NCI-H446 treated with DMSO at 0.1 percent for 48 hours (cell line): Measurements from ENCODE around the gene LIPA.
"Not testable (repeated sequence)": the region's sequence is repeated elsewhere in the genome, so short reads cannot be mapped to it uniquely, and the experiment has no call there.

Experiments used
- DNase-seq: peaks from one replicate; lab custom pipeline; 2025; lab: John Stamatoyannopoulos, UW

LIPA gene

DNA sequence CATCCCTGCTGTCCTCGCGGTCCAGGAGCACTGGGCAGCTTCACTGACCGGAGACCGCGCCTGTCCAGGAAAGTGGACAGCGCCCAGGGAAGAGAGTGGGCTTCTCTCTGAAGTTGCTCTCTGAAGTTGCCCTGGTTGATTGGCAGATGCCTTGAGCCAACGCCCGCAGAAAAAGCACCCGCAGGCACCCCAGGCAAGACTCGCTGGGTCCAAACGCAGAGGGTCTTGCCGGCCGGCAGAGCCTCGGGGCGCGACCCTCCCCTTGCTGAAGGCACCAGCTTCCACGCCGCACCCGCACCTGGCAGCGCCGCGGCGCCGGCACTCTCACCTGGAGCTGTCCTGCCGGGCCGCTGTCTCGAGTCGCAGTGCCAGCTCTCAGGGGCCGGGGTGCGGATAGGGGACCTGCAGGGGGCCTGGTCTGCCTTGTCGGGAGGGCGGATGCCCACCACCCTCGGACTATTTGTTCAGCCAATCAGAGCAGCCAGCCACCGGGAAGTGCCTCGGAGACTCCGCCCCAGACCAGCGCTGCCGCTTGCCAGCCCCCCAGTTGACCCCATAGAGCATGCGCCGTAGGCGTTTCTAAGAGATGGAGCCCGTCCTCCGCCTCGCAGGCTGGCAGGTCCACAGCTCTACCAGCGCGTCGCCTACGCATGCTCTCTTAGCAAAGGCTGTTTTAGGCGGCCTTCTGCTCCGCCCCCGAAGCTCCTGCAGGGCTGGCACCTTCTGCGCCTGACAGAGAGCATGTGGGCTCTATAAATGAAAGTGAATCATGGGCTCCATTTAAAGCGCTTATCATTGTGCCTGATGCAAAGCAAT lies at the start of gene LIPA:
TSS of gene LIPA (minus strand) at position 367 of the 816 bp plus-strand sequence. CDS start 4,127 bp downstream, outside the sequence.
- peak; percentile 94 for DNase-seq

DNA sequence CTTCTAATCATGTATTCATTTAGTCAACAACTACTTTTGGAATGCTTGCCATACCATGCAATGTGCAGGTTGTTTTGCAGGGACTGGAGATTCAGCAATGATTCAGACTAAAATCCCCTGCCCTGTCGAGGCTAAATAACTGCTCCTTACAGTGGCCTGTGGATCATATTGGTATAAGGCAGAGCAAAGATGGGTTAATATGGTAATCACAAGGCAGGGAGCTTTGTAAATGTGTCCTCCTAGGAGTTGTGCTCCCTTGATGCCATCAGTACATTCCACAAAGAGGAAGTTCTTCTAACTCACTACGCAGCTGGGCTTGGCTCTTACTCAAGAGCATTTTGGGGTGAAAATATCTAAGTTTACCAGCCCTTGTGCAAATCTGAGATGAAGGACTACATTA lies 49.7 kb upstream of the LIPA start:
- DNase-seq: no peak

DNA sequence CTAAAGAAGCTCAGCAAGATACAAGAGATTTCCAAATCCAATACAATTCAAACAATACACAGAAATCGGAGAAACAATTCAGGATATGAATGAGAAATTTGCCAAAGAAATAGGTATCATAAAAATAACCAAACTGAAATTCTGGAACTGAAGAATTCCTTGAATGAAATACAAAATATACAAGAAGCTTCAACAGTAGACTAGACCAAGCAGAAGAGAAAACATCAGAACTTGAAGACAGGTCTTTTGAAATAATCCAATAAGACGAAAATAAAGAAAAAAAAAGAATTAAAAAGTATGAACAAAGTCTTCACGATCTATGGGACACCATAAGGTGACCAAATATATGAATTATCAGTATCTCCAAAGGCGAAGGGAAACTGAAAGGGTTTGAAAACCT lies 47.5 kb upstream of the LIPA start:
- no peak for DNase-seq

DNA sequence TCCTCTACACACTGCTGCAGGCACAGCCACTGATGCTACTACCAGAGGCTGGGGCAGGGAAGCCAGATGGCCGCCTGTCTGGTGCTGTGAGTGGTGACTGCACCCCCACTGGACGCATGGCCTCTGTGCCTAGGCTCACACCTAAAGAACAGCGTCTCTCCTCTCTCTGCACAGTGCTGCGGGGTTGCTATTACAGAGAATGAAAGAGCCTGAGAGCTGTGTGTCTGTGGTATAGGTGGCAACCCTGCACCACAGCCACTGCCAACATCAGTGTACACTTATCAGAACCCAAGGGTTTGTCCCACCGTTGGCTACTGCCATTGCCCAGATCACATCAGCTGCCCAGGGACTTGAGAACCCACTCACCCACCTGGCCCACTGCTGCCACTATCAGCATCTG lies 46.2 kb upstream of the LIPA start:
- no peak for DNase-seq

DNA sequence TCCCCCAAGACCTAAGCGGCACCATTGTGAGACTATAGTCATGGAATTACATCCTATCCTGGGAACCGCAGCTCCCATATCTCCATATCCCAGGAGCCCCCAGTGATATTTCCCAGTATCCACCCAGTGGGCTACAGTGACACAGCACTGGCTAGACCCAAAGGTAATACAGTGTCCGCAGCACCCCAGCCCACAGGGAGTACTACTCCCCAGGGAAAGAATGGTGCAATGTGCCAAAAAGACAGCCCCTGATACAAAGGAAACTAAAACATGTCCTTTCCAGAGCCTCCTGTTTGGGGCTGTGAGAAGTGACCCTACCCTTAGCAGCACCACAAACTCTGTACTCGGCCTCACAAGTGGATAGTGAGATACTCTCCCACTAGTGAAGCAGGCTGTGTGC lies 45.8 kb upstream of the LIPA start:
- no peak for DNase-seq

DNA sequence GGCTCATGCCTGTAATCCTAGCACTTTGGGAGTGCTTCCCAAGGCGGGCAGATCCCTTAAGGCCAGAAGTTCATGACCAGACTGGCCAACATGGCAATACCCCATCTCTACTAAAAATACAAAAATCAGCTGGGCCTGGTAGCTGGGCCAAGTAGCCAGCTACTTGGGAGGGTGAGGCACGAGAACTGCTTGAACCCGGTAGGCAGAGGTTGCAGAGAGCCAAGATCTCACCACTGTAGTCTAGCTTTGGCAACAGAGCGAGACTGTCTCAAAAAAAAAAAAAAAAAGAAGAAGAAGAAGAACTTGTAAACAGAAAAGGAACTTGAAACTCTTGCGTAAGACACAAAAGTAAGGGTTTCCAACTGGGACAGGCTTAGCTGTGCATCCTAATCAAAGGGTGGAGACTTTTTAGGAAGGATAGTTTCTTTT lies 44.7 kb upstream of the LIPA start:
- no peak for DNase-seq

DNA sequence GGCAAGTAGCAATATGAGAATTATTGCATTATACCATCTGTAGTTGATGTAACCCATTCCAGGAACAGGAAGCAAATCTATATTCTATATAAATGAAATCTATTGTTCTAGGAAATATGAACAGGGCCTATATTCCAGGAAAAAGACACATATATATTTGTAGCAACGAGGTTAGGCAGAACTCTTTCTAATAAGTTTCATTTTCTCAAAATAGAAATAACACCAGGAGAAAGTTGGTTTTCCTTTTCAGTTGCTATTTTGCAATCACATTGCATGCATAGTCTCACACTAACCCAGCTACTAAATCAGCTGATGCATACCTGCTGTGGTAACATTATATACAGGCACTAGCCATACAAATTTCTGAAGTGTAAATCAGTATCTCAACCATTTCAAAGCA lies 44.0 kb upstream of the LIPA start:
- no peak for DNase-seq

DNA sequence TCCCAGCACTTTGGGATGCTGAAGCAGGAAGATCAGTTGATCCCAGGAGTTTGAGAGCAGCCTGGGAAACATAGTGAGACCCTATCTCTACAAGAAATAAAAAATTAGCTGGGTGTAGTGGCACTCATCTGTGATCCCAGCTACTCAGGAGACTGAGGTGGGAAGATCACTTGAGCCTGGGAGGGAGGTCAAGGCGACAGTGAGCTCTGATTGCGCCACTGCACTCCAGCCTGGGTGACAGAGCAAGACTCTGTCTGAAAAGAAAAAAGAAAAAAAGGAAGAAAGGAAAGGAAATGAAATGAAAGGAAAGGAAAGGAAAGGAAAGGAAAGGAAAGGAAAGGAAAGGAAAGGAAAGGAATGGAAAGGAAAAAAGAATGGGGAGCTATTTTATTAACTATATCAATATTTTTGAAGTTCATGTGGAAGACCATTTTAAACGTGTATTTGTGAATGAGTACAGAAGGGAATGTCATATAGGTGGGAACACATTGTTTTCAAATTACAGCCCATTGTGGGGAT lies 43.2 kb upstream of the LIPA start:
- DNase-seq: no peak

DNA sequence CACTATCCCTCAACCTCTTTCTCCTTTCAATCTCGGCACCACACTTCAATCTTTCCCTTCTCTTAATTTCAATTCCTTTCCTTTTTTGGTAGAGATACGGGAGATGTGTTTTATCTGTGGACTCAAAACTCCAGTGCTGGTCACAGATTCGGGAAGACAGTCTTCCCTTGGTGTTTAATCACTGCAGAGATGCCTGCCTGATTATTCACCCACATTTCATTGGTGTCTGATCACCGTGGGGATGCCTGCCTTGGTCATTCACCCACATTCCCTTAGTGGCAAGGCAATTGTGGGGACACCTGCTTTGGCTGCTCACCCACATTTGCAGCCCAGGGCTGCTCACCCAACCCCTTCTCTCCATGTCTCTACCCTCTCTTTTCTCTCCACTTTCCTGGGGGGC lies 33.7 kb upstream of the LIPA start:
- not testable (repeated sequence) for DNase-seq

DNA sequence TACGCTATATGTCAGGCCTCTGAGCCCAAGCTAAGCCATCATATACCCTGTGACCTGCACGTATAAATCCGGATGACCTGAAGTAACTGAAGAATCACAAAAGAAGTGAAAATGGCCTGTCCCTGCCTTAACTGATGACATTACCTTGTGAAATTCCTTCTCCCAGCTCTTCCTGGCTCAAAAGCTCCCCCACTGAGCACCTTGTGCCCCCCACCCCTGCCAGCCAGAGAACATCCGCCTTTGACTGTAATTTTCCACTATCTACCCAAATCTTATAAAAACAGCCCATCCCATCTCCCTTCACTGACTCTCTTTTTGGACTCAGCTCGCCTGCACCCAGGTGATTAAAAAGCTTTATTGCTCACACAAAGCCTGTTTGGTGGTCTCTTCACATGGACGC lies 33.1 kb upstream of the LIPA start:
- not testable (repeated sequence) for DNase-seq

DNA sequence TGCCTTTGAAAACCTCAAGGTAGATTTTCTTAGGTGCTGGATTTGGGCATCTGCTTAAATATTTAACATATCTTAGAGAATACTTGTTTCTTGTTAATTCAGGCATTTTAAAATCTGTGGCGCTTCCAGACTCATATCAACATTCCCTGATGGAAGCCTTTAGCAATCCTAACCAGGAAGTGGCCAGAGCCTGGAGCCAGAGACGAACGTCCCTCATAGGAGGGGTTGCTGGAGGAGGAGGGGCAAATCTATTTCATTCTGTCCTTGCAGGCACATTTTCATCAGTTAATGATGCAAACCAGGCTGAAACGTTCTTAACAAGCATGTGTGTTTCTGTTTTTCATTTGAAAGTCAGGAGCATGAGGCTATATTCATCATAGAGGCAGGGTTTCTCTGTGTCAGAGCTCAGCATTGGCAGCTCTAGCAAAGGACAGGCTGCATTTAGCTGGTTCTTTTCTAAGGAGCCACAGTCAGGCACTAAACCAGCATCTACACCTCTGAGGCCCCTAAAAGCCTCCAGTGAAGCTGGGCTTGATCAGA lies 32.4 kb upstream of the LIPA start:
- DNase-seq: peak; percentile 12

DNA sequence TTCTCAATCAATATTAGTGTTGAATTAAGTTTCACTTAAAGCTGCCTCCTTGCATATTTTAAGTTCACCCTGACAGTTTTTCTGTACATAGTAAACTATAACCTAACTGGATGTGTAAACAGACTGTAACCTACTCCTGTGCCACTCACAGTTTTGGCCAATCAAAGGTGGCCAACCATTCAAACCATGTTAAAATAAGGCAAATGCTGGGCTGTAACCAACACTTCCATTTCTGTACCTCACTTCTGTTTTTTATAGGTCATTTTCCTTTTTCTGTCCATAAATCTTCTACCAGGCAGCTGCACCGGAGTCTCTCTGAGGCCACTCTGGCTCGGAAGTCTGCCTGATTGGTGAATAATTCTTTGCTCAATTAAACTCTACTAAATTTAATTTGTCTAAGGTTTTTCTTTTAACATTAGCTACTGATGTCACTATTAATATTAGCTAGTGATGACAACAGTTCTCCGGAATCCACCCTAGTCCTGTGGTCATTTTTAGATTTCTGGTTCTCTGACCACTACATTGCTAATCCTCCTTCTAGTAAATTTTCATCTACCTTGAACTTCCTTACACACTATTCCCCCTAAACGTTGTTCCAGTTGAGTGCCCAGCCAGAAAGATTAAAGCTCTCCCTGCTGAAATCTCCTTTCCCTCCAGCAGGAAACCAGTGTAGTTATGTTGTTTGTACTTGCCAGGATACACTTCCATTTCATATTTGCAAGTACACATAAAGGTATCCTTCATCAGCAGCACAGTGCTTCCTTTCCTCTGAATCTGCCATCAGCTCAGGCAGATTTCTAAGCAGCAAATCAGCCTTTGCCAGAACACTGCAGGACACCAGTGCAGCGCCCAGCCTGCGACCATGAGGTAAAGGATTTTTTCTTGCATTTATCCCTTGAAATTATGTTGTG lies 31.7 kb upstream of the LIPA start:
- DNase-seq: no peak

DNA sequence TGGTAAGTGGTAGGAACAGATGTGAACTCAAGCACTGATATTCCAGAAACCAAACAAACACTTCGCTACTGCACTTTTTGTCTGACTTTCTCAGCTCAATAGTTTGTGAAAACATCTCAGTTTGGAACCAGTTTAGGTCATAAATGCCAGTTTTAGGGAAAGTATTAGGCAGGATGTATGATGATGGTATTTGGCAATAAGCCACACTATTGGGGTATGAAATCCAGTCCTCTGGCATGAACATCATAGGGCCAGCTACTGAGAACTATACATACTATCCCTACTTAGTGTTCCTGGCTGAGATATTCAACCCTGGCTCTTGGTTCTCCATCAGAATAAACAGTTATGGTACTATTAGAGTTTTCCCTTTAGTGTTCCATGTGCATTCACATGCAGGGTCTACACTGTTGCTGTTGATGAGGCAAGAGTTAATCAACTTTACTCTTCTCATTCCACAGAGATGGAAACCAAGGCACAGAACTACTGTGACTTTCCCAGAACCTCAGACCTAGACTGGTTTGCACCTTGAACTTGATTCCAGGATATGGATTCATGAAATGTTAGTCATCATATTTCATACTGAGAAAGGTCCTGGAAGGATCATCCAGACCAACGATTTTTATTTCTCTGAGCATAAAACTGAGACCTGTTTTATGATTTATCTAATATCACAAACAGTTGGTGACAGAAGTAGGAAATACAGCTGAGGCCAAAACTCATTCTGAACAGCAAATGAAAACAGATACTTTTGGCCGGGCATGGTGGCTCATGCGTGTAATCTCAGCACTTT lies 30.2 kb upstream of the LIPA start:
- no peak for DNase-seq

DNA sequence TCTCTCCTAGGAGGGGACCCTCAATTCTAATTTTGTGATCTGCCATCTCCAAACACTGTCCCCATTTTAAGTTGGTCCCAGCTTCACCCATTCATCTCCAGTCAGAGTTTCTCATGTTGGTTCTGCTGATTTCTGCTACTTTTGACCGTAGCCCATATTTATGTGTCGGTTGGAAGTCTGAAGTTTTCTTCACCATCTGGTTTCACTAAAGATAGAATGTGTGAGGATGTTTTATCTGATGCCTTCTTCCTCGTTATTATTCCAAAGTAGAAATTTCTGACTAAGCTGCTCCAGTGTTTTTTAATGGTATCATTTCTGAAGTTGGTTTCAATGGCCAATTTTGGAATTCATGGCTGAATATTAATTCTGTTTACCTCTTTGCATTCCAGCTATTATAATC lies 28.9 kb upstream of the LIPA start:
- no peak for DNase-seq

DNA sequence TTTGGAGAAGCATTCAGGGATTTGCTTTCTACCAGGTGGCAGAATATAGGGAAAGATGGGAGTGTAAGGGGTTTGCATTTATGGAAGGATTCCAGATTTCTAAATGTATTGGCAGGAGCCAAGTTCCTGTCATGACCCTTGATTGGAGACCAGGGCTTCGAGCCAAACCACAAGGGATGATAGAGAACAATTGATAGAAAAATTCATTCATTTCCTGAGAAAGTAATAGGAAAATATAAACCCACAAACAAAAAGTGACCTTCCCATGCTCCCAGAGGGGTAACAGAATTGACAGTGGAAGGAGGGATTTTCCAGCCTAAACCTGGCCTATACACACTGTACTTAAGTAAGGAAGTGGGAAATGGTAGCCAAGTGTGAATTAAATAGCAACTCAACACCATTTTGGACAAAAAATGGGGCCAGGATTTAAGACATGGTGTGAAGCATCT lies 27.9 kb upstream of the LIPA start:
- DNase-seq: peak; percentile 21

DNA sequence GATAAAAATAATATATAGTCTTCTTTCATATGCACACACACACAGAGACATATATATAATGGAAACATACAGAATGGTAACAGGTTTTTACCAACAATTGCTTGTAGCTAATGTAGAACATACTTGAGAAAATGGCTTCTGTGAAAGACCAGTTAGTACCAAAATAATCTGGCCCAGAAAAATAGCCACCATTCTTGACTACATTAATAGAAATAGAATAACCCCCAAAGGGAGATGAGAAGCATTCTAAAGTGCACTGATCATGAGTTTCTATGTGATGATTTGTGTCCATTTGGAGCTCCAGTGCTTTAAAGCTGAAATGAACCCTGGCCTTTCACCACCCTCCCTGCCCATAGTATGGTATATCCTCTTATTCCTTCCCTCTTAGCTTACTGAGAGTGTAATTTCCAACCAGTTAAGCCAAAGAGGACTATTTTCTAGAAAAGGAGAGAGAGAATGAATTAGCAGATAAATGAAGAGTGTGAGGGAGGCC lies 27.4 kb upstream of the LIPA start:
- DNase-seq: no peak

DNA sequence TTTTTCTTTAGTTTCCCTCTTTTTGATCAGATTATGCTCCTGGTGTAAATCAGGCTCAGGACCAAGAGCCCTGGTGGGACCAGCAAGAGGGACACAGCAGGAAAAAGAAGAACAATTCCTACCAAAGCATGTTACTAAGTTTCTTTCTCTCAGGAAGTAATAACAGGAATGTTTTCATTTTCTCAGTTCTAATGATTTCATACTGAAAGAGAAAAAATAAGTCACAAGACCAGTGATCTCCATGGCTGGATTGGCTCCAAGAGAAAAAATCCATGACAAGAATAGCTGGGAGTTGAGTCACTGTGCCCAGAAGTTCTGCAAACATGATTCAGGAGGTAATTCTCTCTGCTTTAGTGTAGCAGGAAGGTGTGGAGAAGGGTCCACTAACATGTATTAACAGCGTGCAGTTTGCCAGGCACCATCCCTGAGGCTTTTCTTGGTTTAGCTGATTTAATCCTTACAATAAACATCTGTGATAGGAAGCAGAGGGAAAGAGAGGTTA lies 26.5 kb upstream of the LIPA start:
- no peak for DNase-seq

DNA sequence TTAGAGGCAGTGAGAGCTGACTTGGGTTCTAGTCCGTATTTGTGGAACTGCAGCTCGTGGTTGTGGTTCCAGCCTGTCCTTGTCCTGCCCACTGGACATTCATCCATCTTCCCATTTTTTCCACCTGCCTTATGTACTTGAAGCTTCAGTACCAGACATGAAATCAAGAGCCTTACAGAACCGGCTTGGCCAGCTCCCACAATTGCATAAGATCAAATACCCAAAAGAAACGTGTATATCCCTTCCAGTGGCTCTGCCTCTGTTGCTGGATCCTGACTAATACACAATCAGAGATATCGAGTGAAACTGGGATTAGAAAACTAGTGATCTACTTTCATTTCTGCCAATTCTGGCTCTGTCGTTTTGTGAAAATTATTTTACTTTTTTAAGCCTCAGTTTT lies 23.8 kb upstream of the LIPA start:
- DNase-seq: no peak

DNA sequence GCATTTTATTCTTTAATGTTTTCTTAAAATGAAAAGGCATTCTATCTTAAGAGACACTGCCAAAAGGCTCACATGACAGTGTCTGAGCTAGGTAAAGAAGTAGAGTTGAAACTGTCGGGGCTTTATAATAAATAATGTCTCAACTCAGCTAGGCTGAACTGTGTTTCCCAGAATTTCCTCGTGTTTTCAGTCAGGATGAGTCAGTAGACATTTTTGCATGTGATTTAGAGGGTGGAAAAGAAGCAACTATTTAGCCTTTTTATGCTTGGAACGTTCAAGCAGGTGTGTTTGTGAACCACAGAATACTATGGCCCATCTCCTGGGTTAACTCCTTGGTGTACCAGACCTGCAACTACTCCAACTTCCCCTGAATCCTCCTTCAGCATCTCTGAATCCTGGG lies 23.4 kb upstream of the LIPA start:
- DNase-seq: no peak

DNA sequence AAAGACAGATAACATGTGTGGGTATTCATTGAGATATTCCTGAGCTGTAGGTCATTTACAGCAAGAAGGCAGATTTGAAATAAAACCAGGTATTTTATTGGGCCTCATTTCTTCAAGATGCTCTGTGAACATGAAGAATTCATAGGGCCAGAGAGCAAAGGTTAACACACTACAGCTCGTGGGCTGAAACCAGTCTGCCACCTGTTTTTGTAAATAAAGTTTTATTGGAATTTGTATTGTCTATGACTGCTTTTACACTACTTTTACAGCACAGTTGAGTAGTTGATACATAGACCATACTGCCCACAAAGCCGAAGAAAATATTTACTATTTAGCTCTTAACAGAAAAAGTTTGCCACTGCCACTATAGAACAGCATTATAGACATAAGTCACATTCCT lies 22.1 kb upstream of the LIPA start:
- no peak for DNase-seq

DNA sequence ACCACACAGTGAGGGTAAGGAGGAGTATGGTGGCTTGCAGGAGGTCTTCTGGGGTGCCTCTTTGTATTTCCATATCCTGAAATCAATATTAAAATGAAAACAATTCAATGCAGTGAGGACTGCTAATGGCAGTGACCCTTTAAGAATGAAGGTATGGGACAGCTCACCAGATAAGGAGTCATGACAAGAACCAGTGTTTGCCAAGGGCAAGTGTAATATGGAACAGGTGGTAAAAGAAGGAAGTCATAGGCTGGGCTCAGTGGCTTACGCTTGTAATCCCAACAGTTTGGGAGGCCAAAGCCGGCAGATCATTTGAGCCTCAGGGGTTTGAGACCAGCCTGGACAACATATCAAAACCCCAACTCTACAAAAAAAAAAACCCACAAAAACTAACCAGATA lies 20.0 kb upstream of the LIPA start:
- DNase-seq: no peak

DNA sequence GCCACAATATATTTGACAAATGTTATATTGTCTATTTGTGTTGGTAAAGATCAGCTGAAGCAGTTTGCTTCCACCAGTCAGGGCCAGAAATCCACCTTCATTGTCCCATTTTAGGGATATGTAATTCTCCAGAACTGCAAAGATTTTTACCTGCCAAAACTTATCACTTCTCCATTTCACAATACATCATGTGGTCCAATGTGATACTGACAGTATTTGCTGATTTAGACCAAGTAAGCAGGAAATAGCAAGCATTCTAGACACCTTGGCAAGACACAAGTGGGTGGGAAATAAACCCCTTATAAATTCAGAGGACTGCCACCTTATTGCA lies 18.5 kb upstream of the LIPA start:
- DNase-seq: no peak
